H1 (cell line): ENCODE results near the gene VASN. TPM values are rescaled to one million over a fixed set of nuclear protein-coding genes. Genes with fewer than 3 reads are reported as not detected.

ENCODE experiments used
- CTCF ChIA-PET: fragments of 300-600 bp; sonication (Branson Sonifier 250); formaldehyde crosslinking; loops from one replicate; lab custom pipeline; 2021; ENCODE audit not compliant: partially characterized antibody; lab: Charles Lee
- POLR2A ChIA-PET: fragments of 300-600 bp; sonication (Branson Sonifier 250); formaldehyde crosslinking; loops from one replicate; lab custom pipeline; 2021; ENCODE audit warnings: inconsistent platforms; ENCODE audit not compliant: partially characterized antibody; lab: Charles Lee
- DNase-seq, 2 experiments: peaks; one replicate each; pipeline versions ENCODE4 v3.0.0 to v3.0.0-alpha.2; 2010 to 2022; ENCODE audit warnings: low spot score in 2 of 2, low read depth in 1 of 2, mixed read lengths in 1 of 2
- FAIRE-seq: peaks from 2 replicates; lab custom pipeline; 2011; peaks lifted over from hg19 to GRCh38; lab: Jason Lieb, UNC
- H2AFZ ChIP-seq: 2 replicates; pipeline ENCODE4 v1.8.1; 2012; ENCODE audit warnings: low read length, inconsistent platforms
- H2AK5ac ChIP-seq: 2 replicates; pipeline ENCODE4 v1.6.1; 2013; ENCODE audit warnings: low read depth, low read length
- H2BK120ac ChIP-seq: replicated peaks from 2 replicates; pipeline ENCODE3; 2013; ENCODE audit warnings: low read depth, low read length, inconsistent platforms
- H2BK12ac ChIP-seq: 2 replicates; pipeline ENCODE4 v1.6.1; 2013; ENCODE audit warnings: low read depth, low read length
- H2BK15ac ChIP-seq: 2 replicates; pipeline ENCODE4 v1.6.1; 2013; ENCODE audit warnings: low read length
- H2BK20ac ChIP-seq: 2 replicates; pipeline ENCODE4 v1.6.1; 2013; ENCODE audit warnings: low read length
- H2BK5ac ChIP-seq: 2 replicates; pipeline ENCODE4 v1.6.1; 2013; ENCODE audit warnings: low read depth, low read length
- H3K14ac ChIP-seq: 2 replicates; pipeline ENCODE4 v1.6.1; 2013; ENCODE audit warnings: inconsistent platforms; ENCODE audit not compliant: insufficient read length
- H3K18ac ChIP-seq: 2 replicates; pipeline ENCODE4 v1.6.1; 2013; ENCODE audit warnings: low read length; ENCODE audit errors: extremely low read depth
- H3K23ac ChIP-seq: 2 replicates; pipeline ENCODE4 v1.6.1; 2013; ENCODE audit warnings: inconsistent platforms; ENCODE audit not compliant: insufficient read length
- H3K23me2 ChIP-seq: 2 replicates; pipeline ENCODE4 v1.6.1; 2013; ENCODE audit warnings: low read depth, low read length
- H3K27ac ChIP-seq: 2 replicates; pipeline ENCODE4 v1.6.1; 2011; ENCODE audit warnings: low read depth, low read length, inconsistent platforms
- H3K27me3 ChIP-seq, 4 experiments: replicated peaks in 1 of 4; 1 replicate in 1 of 4; 2 replicates in 3 of 4; pipeline versions ENCODE4 v1.6.1 to v1.8.1; 2011 to 2013; ENCODE audit warnings: low read length in 3 of 4, mild to moderate bottlenecking in 3 of 4, inconsistent platforms in 2 of 4, mixed read lengths in 2 of 4, moderate library complexity in 1 of 4; ENCODE audit not compliant: control insufficient read depth in 3 of 4, insufficient read depth in 3 of 4; ENCODE audit errors: extremely low read depth in 1 of 4
- H3K36me3 ChIP-seq, 4 experiments: 2 replicates each; pipeline versions ENCODE4 v1.6.1 to v1.8.1; 2011 to 2013; ENCODE audit warnings: mild to moderate bottlenecking in 4 of 4, low read length in 3 of 4, moderate library complexity in 2 of 4, control low read depth in 1 of 4, inconsistent platforms in 1 of 4; ENCODE audit not compliant: insufficient read depth in 4 of 4, control insufficient read depth in 2 of 4
- H3K4ac ChIP-seq: replicated peaks from 2 replicates; pipeline ENCODE3; 2013; ENCODE audit warnings: low read length, low read depth, mixed read lengths, inconsistent platforms; ENCODE audit not compliant: insufficient read length
- H3K4me1 ChIP-seq, 4 experiments: replicated peaks in 1 of 4; 1 replicate in 1 of 4; 2 replicates in 3 of 4; pipeline versions ENCODE4 v1.6.1 to v1.8.1; 2011 to 2013; ENCODE audit warnings: low read length in 3 of 4, inconsistent platforms in 2 of 4, mixed read lengths in 1 of 4; ENCODE audit not compliant: insufficient read depth in 4 of 4, control insufficient read depth in 3 of 4
- H3K4me2 ChIP-seq, 2 experiments: 2 replicates each; pipeline versions ENCODE4 v1.6.1 to v1.8.1; 2011 to 2013; ENCODE audit warnings: low read depth in 2 of 2, low read length in 2 of 2, control low read depth in 1 of 2, inconsistent platforms in 1 of 2, mild to moderate bottlenecking in 1 of 2; ENCODE audit not compliant: insufficient read depth in 1 of 2
- H3K4me3 ChIP-seq, 4 experiments: fragments of 200-600, 300-600 bp in 1 of 4; sonication (generic), shearing (Covaris generic), sonication (Bioruptor Twin) in 1 of 4; 2 replicates each; pipeline versions ENCODE4 v1.5.1 to v1.8.1; 2011 to 2016; ENCODE audit warnings: low read length in 4 of 4, low read depth in 3 of 4, control low read depth in 2 of 4, inconsistent platforms in 2 of 4, mild to moderate bottlenecking in 2 of 4, mixed read lengths in 1 of 4, moderate library complexity in 1 of 4; ENCODE audit not compliant: insufficient read depth in 2 of 4; ENCODE audit errors: extremely low read depth in 1 of 4
- H3K56ac ChIP-seq: replicated peaks from 2 replicates; pipeline ENCODE3; 2013; ENCODE audit warnings: low read depth, mild to moderate bottlenecking, mixed read lengths, low read length, inconsistent platforms; ENCODE audit not compliant: insufficient read length
- H3K79me1 ChIP-seq: 2 replicates; pipeline ENCODE4 v1.6.1; 2013; ENCODE audit warnings: low read depth, low read length, control low read depth
- H3K79me2 ChIP-seq, 2 experiments: 2 replicates each; pipeline versions ENCODE4 v1.6.1 to v1.8.1; 2012 to 2013; ENCODE audit warnings: low read length in 2 of 2, mild to moderate bottlenecking in 2 of 2, inconsistent platforms in 1 of 2; ENCODE audit not compliant: insufficient read depth in 2 of 2, control insufficient read depth in 1 of 2
- H3K9ac ChIP-seq, 4 experiments: replicated peaks in 1 of 4; 1 replicate in 1 of 4; 2 replicates in 3 of 4; pipeline versions ENCODE4 v1.6.1 to v1.8.1; 2011 to 2013; ENCODE audit warnings: low read depth in 3 of 4, low read length in 3 of 4, control low read depth in 2 of 4, mild to moderate bottlenecking in 2 of 4, moderate library complexity in 2 of 4, inconsistent platforms in 1 of 4; ENCODE audit errors: extremely low read depth in 1 of 4
- H3K9me3 ChIP-seq, 2 experiments: 2 replicates each; pipeline versions ENCODE4 v1.6.1 to v1.8.1; 2012 to 2013; ENCODE audit warnings: mild to moderate bottlenecking in 2 of 2, moderate library complexity in 2 of 2, control low read depth in 1 of 2, inconsistent platforms in 1 of 2, low read depth in 1 of 2, low read length in 1 of 2, mixed read lengths in 1 of 2; ENCODE audit not compliant: insufficient read depth in 2 of 2
- H4K20me1 ChIP-seq, 2 experiments: replicated peaks in 1 of 2; 2 replicates each; pipeline versions ENCODE3 to v1.8.1; 2011 to 2013; ENCODE audit warnings: inconsistent platforms in 2 of 2, low read length in 2 of 2, mild to moderate bottlenecking in 1 of 2; ENCODE audit not compliant: insufficient read depth in 2 of 2, control insufficient read depth in 1 of 2
- H4K5ac ChIP-seq: 2 replicates; pipeline ENCODE4 v1.6.1; 2013; ENCODE audit warnings: low read length, low read depth, mixed read lengths, inconsistent platforms; ENCODE audit not compliant: insufficient read length
- H4K8ac ChIP-seq: 2 replicates; pipeline ENCODE4 v1.8.0; 2013; ENCODE audit warnings: mild to moderate bottlenecking, moderate library complexity, low read length, inconsistent platforms; ENCODE audit not compliant: insufficient read depth; ENCODE audit errors: extremely low read depth
- H4K91ac ChIP-seq: replicated peaks from 2 replicates; pipeline ENCODE3; 2013; ENCODE audit warnings: low read length, mixed read lengths, inconsistent platforms; ENCODE audit not compliant: insufficient read length
- BRCA1 ChIP-seq: IDR thresholded peaks from 2 replicates; pipeline ENCODE4 v1.6.1; 2012; ENCODE audit warnings: low read depth, low read length, improper control_type of control experiment
- CHD2 ChIP-seq: IDR thresholded peaks from 2 replicates; pipeline ENCODE4 v1.6.1; 2012; ENCODE audit warnings: low read length, improper control_type of control experiment
- FOSL1 ChIP-seq: IDR thresholded peaks from 2 replicates; pipeline ENCODE4 v1.6.1; 2011; ENCODE audit warnings: mild to moderate bottlenecking, low read depth, low read length, moderate library complexity; ENCODE audit not compliant: insufficient read depth
- MAX ChIP-seq: IDR thresholded peaks from 2 replicates; pipeline ENCODE4 v1.6.1; 2012; ENCODE audit warnings: inconsistent platforms
- PHF8 ChIP-seq: fragments of 200-600 bp; sonication (generic); conservative IDR thresholded peaks from 2 replicates; pipeline ENCODE4 v1.7.1; 2012; ENCODE audit warnings: low read depth, mild to moderate bottlenecking, inconsistent platforms, low read length, moderate library complexity
- RXRA ChIP-seq: IDR thresholded peaks from 2 replicates; pipeline ENCODE4 v1.6.1; 2011; ENCODE audit warnings: low read depth, mild to moderate bottlenecking, low read length, moderate library complexity; ENCODE audit not compliant: insufficient read depth
- TCF12 ChIP-seq: IDR thresholded peaks from 2 replicates; pipeline ENCODE4 v1.6.1; 2011; ENCODE audit warnings: low read depth, mild to moderate bottlenecking, low read length
- TEAD4 ChIP-seq: IDR thresholded peaks from 2 replicates; pipeline ENCODE4 v1.6.1; 2012; ENCODE audit warnings: low read depth, low read length, inconsistent platforms, mixed read lengths
- WGBS, 2 experiments: shearing (Covaris generic) in 1 of 2; methylation state at CpG; one replicate each; pipeline versions ENCODE4 v1.1.6 to v1.1.7; 2013 to 2015; ENCODE audit warnings: low lambda C conversion rate in 2 of 2, mixed read lengths in 2 of 2, inconsistent platforms in 1 of 2, low coverage in 1 of 2, missing lambda C conversion rate in 1 of 2; ENCODE audit not compliant: insufficient replicate concordance in 2 of 2, insufficient coverage in 1 of 2, insufficient read length in 1 of 2; ENCODE audit errors: extremely low coverage in 1 of 2, missing lambda C conversion rate in 1 of 2; 5-methylcytosine and 5-hydroxymethylcytosine counted together
- polyA plus RNA-seq, 7 experiments: library from polyadenylated mRNA; depleted of rRNA in 3 of 7; stranded (reverse) in 5 of 7; unstranded in 2 of 7; fragments of >200 nt in 5 of 7; fragments of 200-250 nt in 2 of 7; gene quantifications; 1 replicate in 5 of 7; 2 replicates in 1 of 7; 4 replicates in 1 of 7; pipeline versions ENCODE4 v1.2.1 to v1.2.3, GENCODE V29; 2011 to 2013; ENCODE audit warnings: missing spikeins in 2 of 7, mixed read lengths in 2 of 7
- total RNA-seq: library from RNA; stranded (reverse); fragmentation: NEBNext Ultra II Directional; extraction: Animal tissue kit (Norgen Biotek cat#: 25700); gene quantifications from 2 replicates; pipeline ENCODE4 v1.2.1, GENCODE V29; 2021

The VASN gene
- total and polyA plus RNA-seq, 2 of the 8 experiments (the other 6 are each of a cell fraction or from before 2014, with no cell fraction given) = 9.6 to 11.3 TPM

GRCh38 chr16:4365615-4366014, 6.0 kb upstream of the VASN start:
- TF ChIP-seq RXRA (no peak), CHD2 (no peak), TCF12 (no peak), BRCA1 (no peak), FOSL1 (no peak), TEAD4 (no peak), PHF8 (no peak), MAX (no peak)
- TF ChIP-seq, all 59 proteins: peak for 0
- H3K14ac ChIP-seq = no peak overlapping the region
- no peak overlapping the region for H3K18ac ChIP-seq
- no peak overlapping the region for H3K4ac ChIP-seq
- H3K9me3 ChIP-seq = no peaks in the 10 kb centered on the region
- H2AFZ ChIP-seq = no peak overlapping the region
- H3K4me3 ChIP-seq = no peak overlapping the region
- no peak for FAIRE-seq
- no peak overlapping the region for H2BK20ac ChIP-seq
- ChIA-PET POLR2A (interaction anchor here (0.7 to 2.4 kb wide), 7 partner anchors 8 to 116 kb away, joined by 3 to 22 read pairs (median 4); partner anchors contain the start of gene PAM16), CTCF (interaction anchor here (1.0 to 14.0 kb wide), 10 partner anchors 9 to 112 kb away, joined by 3 to 425 read pairs (median 5); no protein-coding TSS in a partner anchor)
- H4K5ac ChIP-seq = no peak overlapping the region
- H3K23ac ChIP-seq = no peak overlapping the region
- 97% methylated on average over 10 of the region's 12 CpGs; no CpG with 5 or more reads in 1 of the 2 experiments for WGBS, 2 experiments
- no peak overlapping the region for H3K4me2 ChIP-seq
- no peak overlapping the region for H3K9ac ChIP-seq
- no peak overlapping the region for H2BK120ac ChIP-seq
- H2AK5ac ChIP-seq = no peak overlapping the region
- H4K91ac ChIP-seq = no peak overlapping the region
- no peaks in the 10 kb centered on the region for H3K79me2 ChIP-seq
- H3K4me1 ChIP-seq = no peaks in the 10 kb centered on the region; a peak in 1 of 7 replicates
- no peak overlapping the region for H3K56ac ChIP-seq
- no peak overlapping the region for H2BK5ac ChIP-seq
- H4K8ac ChIP-seq = no peak overlapping the region
- no peak overlapping the region; the same call in 1 of the 2 replicates for H3K27ac ChIP-seq
- peaks cover 0 to 4% of the 10 kb centered on the region in 2 experiments for H4K20me1 ChIP-seq
- H2BK15ac ChIP-seq = no peak overlapping the region
- no peaks in the 10 kb centered on the region for H3K36me3 ChIP-seq
- H3K27me3 ChIP-seq = peaks cover 0 to 3% (median 0%) of the 10 kb centered on the region in 4 experiments; a peak in 2 of 7 replicates
- no peak for DNase-seq
- no peak overlapping the region for H2BK12ac ChIP-seq
- H3K23me2 ChIP-seq = no peaks in the 10 kb centered on the region
- H3K79me1 ChIP-seq = no peaks in the 10 kb centered on the region
